GM13977 (cell line): ENCODE data around the gene STK33.

Experiments used
- DNase-seq: peaks from one replicate; pipeline ENCODE4 v3.0.0; 2012; ENCODE audit warnings: low spot score
- CTCF ChIP-seq: IDR thresholded peaks from 2 replicates; pipeline ENCODE4 v1.5.1; 2012; ENCODE audit warnings: mild to moderate bottlenecking, control low read depth; ENCODE audit not compliant: insufficient read depth; ENCODE audit errors: extremely low read depth, missing control alignments
- in situ Hi-C: fragments of 300-500 bp; cut with MboI; formaldehyde crosslinking; loops from one replicate; pipeline ENCODE4 v1.12.0; 2022; ENCODE audit warnings: low sequenced_read_pairs, low pct_unique_long_range_greater_than_20kb, mixed read lengths, inconsistent platforms; ENCODE audit not compliant: unreplicated experiment

Gene STK33

GRCh38 chr11:8344346-8344745 is 249.7 kb downstream of the STK33 start:
- no peak for TF ChIP-seq CTCF
- in situ Hi-C loops: loop anchor here (25.0 kb wide), 1 partner anchor 218 kb away; no protein-coding TSS in a partner anchor
- DNase-seq: no peak

GRCh38 chr11:8342821-8343681 is 251.0 kb downstream of the STK33 start:
- in situ Hi-C loops: loop anchor here (25.0 kb wide), 1 partner anchor 219 kb away; no protein-coding TSS in a partner anchor
- TF ChIP-seq CTCF: no peak

GRCh38 chr11:8341996-8342395 is 252.0 kb downstream of the STK33 start:
- in situ Hi-C loops: loop anchor here (25.0 kb wide), 1 partner anchor 220 kb away; no protein-coding TSS in a partner anchor
- TF ChIP-seq CTCF: no peak
- DNase-seq: no peak

More at GRCh38 chr11:8342821-8343681, 251.0 kb downstream of the STK33 start:
- DNase-seq: peak; percentile 75
